Left renal cortex interstitium (tissue), 4 donors: Measurements from ENCODE around the gene ATIC. TPM values are rescaled to one million over a fixed set of nuclear protein-coding genes. Genes with fewer than 3 reads are reported as not detected.

ENCODE experiments used
- DNase-seq, 4 donors: peaks; one replicate each; pipeline ENCODE4 v3.0.0-alpha.2; 2013; ENCODE audit warnings: low read depth in 4 of 4, low spot score in 2 of 4, missing footprints in 1 of 4
- polyA plus RNA-seq, 4 donors: library from polyadenylated mRNA; unstranded; fragments of 120-200 nt; gene quantifications; one replicate each; pipeline ENCODE4 v1.2.1, GENCODE V29; 2013; ENCODE audit not compliant: insufficient read length in 4 of 4

ATIC gene
- polyA plus RNA-seq, 4 donors: 115 to 147 (median 126) TPM

- no peak for DNase-seq
Observed at GRCh38 chr2:215314896-215315295, 3.0 kb downstream of the ATIC start.

- no peak for DNase-seq
Observed at GRCh38 chr2:215315301-215315700, 3.4 kb downstream of the ATIC start.

- no peak for DNase-seq
Observed at GRCh38 chr2:215316336-215316735, 4.5 kb downstream of the ATIC start.

GRCh38 chr2:215319500-215319899, 7.6 kb downstream of the ATIC start:
- DNase-seq: no peak

GRCh38 chr2:215320102-215320501, 8.2 kb downstream of the ATIC start:
- DNase-seq: no peak

GRCh38 chr2:215320679-215321078, 8.8 kb downstream of the ATIC start:
- no peak for DNase-seq

- DNase-seq: no peak
Observed at GRCh38 chr2:215324811-215325210, 13.0 kb downstream of the ATIC start.

GRCh38 chr2:215328066-215328465, 16.2 kb downstream of the ATIC start:
- no peak for DNase-seq

GRCh38 chr2:215332872-215333595, 21.2 kb downstream of the ATIC start:
- no peak for DNase-seq

- no peak for DNase-seq
Observed at GRCh38 chr2:215338883-215339679, 27.2 kb downstream of the ATIC start.

- DNase-seq: no peak
Observed at GRCh38 chr2:215347878-215348277, 36.0 kb downstream of the ATIC start.

GRCh38 chr2:215352602-215353001, 40.7 kb downstream of the ATIC start:
- no peak for DNase-seq

GRCh38 chr2:215354771-215355695, 43.2 kb downstream of the ATIC start:
- DNase-seq: no peak

GRCh38 chr2:215355801-215356200, 43.9 kb downstream of the ATIC start:
- no peak for DNase-seq

- no peak for DNase-seq
Observed at GRCh38 chr2:215356334-215356947, 44.6 kb downstream of the ATIC start.

- no peak for DNase-seq
Observed at GRCh38 chr2:215356948-215357461, 45.1 kb downstream of the ATIC start.

- no peak for DNase-seq
Observed at GRCh38 chr2:215357660-215358059, 45.8 kb downstream of the ATIC start.

GRCh38 chr2:215358312-215358845, 46.5 kb downstream of the ATIC start:
- no peak for DNase-seq

GRCh38 chr2:215358891-215359575, 47.2 kb downstream of the ATIC start:
- no peak for DNase-seq

- DNase-seq: no peak
Observed at GRCh38 chr2:215359576-215359922, 47.7 kb downstream of the ATIC start.
